Glomerular endothelial cell (primary cell): ENCODE results near the gene PRDM16. TPM values are rescaled to one million over a fixed set of nuclear protein-coding genes. Genes with fewer than 3 reads are reported as not detected.

Source experiments
- DNase-seq: peaks from one replicate; pipeline ENCODE4 v3.0.0-alpha.2; 2011; ENCODE audit warnings: low read depth, low spot score; ENCODE audit errors: extremely low read depth
- total RNA-seq: library from RNA; depleted of rRNA; stranded (reverse); fragments of >200 nt; gene quantifications from 2 replicates; pipeline ENCODE4 v1.2.3, GENCODE V29; 2015

Gene PRDM16
- total RNA-seq, 1 donor from 2014 or later, result 0.12 TPM

DNA sequence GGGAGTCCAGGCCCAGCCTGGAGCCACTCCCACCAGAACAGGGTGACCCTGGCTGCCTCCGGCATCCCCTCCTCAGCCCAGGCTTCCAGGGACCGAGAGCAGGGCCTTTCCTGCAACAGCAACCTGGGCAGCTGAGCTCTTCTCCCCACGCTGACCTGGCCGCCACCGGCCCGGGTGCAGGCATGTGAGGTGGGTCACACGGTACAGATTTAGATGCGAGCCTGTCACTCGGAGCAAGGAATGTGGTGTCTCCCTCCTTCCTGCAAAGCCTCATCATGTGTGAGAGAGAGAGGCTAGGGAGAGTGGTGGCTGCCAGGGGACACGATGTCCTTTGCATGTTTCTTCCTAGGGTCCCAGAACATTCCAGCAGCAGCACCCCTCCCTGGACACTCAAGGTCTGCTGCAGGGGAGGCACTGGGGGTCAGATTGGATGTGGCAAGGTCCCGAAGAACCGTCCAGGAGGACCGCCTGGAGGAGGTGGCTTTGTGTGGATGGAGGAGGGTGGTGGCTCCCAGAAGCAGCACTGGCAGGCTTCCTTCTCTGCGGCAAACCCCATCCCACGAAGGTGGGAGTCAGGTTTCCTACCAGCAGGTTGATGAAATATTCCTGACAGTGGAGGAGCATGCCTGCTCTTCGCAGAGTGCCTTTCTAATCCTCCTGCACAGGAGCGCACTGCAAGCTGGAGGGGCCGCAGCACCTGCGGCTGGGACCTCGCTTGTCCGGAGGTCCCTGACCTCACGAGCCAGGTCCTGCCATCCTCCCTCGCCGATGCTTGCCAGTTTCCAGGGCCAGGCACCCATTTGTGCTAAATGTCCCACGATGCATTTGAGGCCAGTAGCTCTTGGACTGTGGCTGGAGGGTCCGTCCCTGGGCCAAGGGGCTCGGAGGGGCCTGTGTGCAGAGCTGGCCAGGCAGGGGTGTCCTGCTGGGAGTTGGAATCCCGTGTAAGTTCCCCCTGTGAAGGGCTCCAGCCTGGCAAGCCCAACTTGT, 68.4 kb downstream of the PRDM16 start:
- no peak for DNase-seq

DNA sequence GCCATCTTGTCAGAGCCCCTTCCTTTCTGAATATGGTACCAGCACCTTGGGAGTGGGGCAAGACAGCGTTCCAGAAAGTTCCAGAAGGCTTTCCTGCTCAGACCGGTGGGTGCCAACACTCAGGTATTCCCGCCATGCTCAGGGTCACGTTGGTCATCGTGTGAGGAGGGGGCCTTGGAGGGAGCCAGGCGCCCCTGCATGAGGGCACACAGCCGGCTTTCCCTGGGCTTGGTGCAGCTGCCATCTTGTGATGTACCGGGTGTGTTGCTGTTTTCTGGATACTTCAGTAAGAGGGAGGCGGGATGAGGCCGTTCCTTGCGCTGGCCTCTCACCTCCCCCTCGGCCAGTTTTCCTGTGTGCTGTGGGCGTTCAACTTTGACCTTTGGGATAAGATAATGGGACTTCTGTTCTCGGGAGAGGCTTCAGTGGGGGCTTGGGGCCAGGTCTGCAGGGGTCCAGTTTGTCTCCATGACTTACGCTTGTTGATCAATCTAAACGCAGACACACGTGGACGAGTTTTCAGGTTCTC, 69.7 kb downstream of the PRDM16 start:
- no peak for DNase-seq

DNA sequence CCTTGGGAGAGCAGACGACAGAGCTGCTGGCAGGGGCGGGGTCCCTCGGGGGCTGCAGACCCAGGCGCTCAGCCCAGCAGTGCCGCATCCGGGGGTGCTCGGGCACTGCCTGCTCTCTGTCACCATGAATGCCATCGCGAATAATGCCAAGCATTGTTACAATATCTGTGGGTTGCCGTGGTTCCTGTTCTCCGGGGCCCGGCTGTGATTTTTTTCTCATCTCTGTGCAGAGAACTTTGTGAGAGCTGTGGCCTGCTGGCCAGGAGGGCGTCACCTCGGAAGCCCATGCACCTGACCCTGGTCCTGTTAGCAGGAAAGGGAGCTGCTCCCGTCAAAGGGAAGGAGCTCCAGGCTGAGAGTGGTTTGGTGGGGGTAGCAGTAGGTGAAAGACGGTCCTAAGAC, 70.4 kb downstream of the PRDM16 start:
- DNase-seq, result no peak

DNA sequence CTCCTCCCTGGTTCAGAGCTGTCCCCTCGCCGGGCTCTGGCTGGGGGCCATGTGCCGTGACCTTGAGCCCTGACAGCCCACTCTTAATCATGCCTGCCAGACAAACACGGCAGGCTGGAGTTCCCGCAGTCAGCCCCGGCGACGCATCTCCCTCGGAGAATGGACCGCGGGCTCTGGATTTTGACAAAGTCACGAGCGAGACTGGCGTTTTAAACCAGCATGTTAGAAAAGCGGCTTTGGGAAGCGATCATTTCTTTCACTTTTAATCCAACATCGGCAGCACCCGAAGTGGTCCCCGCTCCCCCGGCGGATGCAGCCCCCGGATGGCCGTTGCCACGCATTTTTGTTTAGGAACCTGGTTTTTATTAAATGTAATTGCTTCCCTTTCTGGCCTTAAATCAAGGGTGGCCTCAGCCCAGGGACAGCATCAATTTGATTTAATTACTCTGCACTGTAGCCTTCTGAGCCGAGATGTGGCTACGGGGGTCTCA, 70.9 kb downstream of the PRDM16 start:
- DNase-seq, result no peak

DNA sequence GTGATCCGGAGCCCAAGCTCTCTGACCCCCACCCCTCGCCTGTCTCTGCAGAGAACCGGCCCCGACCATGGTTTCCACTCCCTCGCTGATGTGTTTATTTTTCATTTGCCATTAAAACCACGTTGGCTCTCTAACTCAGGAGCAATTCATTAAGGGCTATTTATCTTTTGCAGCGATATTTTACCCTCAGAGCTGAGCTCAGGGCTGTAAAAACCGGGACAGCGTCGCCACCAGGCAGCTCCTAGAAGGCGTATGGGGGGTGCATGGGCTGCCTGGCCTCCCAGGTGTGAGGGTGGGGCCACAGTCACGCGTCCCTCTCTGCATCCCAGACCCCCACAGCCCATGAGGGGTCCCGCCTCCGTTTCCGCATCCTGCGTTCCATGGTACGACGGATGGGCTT, 71.4 kb downstream of the PRDM16 start:
- DNase-seq, result no peak

DNA sequence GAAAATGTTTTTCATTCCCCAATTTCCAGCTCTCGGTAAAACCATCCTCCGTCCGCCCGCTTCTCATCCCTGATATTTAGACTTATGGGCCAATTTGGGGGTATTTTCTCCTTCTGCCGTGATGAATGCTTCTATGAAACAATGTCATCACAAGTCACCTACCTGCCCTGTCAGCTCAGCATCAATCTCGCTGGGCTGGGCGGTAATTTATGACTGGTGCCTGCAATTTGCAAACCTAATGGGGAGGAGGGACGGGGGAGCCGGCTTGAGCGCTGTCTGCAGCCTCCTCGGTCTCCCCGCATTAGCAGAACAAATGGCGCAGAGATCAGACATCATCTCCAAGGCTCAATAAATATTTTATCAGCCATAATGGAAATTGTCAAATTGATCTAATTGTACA, 72.1 kb downstream of the PRDM16 start:
- DNase-seq, result no peak

DNA sequence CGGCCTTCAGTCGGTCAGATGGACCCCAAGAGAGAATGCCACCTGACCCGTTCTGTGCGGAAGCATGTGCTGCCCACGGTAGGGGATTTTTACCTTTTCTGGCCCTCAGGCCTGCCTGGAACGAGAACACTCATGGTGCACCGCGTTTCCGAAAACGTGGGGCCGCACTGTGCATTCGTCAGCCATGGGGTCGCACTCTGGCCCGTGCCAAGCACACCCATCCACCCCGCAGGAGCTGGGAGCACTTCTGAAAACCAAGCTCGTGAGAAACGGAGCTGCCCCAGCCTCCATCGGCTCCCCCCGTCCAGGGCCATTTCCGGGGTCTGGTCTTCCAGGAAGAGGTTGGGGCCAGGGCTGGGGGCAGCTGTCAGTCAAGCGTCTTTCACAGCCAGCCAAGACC, 72.8 kb downstream of the PRDM16 start:
- no peak for DNase-seq

DNA sequence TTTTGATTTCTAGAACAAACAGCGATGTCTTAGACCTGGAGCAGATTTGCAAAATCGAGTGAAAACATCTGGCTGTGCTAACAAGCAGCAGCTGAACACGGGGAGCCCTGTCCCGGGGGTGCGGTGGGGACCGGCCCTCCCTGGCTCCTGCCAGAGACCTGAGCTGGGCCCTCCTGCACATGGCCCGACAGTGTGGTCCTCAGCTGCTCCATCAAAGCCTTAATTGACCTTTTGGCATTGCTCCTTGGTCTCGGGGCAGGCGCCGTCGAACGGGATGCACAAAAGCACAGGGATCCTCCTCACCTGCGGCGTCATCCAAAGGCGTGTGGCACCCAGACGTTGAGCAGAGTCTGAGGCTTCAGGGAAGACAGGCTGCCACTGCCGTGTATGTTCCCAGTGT, 73.2 kb downstream of the PRDM16 start:
- no peak for DNase-seq

DNA sequence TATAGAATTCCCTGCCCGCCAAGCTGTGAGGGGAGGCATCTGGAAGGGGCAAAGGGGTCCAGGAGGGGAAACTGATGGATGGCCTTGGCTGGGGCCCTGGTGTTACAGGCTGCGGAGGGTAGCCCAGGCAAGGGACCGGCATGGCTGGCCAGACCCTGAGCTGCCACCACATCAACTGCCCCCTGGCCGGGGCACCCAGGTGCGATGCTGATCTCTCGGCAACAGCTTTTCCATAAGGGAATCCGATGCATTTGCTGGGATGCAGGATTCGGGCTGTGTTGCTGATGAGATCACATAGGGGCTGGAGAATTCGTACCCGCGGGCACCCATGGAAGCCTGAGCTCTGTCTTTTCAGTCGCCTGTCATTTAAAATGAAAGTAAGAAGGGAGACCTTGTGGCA, 73.7 kb downstream of the PRDM16 start:
- no peak for DNase-seq

DNA sequence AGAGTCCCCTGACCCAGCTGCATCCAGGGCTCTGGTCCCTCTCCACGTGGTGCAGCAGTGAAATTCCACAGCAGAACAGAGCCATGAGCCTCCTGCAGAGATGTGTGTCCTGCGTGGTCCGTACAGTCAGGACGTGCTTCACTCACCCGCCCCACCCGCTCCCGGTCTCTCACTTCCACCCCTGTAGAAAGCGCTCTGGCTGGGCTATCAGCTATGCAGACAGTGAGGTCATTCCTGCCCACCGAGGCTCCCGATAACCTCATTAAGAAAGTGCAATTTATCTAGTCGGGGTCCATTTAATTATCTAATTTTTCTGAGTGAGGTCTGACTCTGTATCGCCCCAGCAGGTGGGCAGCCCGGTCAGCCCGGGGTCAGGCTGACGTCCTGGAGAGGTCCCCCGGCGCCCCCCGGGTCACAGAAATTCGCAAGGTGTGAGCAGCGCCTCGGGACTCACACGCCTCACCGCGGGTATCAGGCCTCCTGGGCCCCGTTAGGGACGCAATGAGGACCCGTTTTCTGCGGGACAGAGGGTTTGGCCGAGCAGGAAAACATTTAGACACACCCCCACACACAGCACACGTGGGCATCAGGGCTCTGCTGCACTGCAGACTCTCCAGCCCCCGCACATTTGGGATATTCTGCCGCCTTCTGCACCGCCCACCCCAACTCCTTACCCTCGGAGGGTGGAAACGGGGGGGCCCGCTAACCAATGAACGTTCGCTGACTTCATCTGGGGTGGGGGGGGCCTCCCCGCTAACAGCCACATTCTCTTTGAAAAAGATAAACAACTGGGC, 76.7 kb downstream of the PRDM16 start:
- DNase-seq, result no peak

DNA sequence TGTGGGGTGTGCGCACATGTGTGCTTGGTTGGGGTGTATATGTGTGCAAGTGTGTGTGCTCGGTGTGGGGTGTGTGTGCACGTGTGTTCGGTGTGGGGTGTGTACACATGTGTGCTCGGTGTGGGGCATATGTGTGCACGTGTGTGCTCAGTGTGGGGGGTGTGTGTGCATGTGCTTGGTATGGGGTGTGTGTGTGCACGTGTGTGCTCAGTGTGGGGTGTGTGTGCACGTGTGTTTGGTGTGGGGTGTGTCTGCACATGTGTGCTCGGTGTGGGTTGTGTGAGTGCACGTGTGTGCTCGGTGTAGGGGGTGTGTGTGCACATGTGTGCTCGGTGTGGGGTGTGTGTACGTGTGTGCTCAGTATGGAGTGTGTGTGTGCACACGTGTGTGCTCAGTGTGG, 77.5 kb downstream of the PRDM16 start:
- DNase-seq, result no peak

DNA sequence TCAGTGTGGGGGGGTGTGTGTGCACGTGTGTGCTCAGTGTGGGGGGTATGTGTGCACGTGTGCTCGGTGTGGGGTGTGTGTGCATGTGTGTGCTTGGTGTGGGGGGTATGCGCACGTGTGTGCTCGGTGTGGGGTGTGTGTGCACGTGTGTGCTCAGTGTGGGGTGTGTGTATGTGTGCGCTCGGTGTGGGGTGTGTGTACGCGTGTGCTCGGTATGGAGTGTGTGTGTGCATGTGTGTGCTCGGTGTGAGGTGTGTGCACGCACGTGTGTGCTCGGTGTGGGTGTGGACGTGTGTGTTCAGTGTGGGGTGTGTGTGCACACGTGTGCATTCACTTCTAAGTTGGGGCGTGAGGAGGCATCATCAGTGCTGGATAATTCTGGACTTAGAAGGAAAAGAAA, 77.9 kb downstream of the PRDM16 start:
- no peak for DNase-seq

DNA sequence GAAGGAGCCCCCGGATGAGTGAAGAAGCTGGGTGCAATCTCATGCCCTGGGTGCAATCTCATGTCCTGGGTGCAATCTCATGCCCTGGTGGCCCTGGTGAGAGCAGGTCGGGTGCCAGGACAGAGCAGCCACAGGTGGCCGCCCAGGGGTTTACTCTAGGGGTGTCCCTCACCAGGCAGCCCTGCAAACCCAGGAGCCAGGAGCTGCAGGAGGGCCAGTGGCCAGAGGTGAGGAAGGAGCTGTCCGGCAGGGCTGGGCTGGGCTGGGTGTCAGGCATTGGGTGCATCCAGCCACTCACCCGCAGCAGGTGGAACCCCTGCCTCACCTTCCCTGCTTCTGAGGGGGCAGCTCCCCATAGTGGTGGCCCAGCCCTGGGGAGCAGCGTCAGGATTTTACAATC, 79.2 kb downstream of the PRDM16 start:
- no peak for DNase-seq

DNA sequence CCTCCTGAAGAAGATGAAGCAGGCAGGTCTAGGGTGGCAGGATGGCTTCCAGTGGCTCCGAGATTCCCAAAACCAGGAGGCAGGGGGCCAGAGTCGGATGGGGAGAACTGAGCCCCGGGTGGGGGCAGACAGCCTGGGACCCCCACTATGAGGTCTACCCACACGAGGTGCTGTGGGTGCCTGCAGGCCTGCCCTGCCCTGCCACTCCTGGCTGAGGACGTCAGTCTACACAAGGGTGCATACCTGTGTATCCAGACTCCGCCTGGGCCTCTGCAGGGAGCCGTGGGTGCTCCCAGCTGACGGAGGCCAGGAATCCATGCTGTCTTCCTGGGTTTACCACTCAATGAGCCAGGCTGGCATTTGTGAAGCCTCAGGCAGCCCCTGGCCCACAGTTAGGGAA, 80.3 kb downstream of the PRDM16 start:
- DNase-seq, result no peak

DNA sequence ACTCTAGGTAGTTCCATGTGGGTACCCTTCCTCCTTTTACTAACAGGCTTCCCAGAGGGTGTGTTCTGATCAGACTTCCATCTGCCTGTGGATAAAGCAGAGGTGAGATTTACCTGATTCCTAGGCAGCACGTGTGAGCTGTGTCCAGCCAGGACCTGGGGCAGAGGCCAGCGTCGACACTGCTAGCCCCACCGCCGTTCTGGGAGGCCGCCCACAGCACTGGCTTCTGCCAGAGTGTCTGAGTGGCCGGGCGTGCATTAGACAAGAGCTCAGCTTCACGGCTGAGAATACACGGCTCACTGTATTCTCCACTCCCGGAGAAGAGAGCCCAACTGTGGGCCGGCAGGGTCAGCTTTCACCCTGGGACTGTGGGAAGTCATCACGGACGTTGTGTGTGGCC, 82.5 kb downstream of the PRDM16 start:
- no peak for DNase-seq

DNA sequence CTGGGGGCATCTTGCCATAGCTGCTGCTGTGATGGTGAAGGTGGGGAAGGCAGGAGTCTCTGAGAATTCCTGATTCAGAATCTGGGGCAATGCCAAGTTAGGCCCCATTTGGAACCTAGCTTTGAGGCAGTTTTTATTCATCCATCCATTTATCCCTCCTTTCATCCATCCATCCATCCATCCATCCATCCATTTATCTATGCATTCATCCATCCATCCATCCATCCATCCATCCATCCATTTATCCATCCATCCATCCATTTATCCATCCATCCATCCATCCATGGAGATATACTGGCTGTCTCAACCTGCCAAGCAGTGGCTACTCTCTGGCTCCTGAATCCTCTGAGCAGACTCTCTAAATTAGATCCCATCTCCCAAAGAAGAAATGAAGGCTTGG, 83.1 kb downstream of the PRDM16 start:
- DNase-seq, result no peak

DNA sequence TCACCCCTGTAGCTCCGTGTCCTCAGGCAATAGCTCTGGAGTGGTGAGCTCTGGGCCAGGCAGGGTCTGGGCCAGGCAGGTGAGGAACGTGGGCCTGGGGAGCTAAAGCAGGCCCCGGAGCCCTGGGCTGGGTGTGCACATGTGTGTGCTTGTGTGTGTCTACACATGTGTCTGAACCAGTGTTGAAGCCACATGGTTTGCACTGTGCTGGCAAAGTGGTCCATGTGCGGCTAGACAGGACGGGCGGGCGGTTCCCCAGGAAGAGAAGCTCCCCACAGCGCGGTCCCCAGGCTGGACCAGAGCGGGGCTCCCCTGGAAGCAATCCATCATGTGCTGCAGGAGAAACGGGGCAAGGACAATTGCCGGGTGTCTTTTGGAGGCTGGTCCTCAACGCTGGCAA, 84.2 kb downstream of the PRDM16 start:
- no peak for DNase-seq

DNA sequence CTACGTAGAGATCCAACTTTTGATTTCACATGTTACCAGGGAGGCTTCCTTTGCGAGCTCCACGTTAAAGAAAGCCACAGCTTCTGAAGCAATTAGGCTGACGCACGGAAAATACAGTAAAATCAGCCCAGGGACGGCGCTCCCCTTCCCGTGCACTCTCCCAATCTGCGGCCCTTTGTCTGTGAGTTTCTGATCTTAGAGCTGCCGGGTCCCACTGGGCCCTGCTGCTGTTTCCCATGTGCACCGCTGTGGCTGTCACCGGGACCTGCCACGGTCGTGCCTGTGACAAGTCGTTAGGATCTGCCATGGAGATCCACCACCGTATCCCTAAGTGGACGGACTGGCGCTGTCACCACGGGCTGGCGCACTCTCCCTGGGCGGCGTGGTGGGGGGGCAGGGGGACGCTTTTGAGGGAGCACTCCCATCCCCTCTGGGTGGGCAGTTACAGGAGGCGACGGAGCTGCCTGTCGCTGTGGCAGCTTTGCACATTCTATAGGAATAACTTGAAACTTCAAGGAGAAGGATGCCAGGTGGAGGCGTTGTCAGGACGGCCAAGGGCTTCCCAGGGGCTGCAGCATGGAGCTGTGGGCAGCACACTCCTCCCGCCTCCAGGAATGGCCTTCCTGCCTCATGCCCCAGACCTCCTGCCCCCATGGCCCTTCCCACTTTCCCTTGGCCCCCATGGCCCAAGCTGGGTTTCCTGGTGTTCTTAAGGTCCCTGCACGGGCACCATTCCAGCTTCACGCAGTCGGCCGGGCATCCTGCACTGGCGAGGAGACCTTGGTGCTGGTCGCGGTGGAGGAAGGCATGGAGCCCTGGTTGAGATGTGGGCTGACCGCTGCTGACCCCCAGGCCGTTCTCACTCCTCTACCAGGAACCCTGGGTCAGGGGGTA, 85.1 kb downstream of the PRDM16 start:
- no peak for DNase-seq

DNA sequence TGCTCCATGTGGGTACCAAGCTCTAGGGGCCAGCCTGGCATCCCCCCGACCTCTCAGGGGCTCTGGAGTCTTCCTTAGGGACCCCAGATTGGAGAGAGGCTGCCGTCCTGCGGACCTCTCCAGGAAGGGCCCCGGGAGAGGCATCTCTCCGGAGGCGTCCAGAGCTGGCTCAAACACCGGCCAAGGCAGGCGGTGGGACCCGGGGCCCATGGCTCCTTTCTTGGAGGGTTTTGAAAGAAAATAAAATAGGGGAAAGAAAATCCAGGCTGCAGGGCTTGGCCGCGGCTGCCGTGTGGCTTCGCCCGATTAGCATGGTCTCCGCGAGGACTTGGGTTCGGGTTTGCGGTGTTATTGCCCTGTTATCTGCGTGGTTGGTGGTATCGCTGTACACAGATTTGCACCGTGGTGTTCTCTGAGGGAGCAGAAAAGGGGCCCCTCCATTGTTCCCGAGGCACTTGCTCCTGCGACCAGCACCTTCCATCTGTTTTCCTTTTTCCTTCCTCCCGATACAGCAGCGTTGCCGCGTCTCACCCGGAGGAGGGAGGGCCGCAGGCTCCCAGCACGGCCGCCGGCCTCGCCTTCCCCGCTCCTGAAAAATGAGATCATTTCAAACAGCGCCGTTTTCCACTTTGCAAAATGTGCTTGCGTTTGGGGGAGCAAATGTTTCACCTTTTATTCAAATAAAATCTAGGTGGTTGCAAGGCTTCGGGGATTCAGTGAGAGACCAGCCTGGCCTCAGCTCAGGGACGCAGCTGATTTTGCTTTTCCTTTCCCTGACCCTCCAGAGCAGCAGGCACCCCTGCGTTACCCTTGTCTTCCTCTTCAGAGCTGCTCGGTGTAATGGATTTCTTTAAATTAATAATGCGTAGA, 86.3 kb downstream of the PRDM16 start:
- no peak for DNase-seq

DNA sequence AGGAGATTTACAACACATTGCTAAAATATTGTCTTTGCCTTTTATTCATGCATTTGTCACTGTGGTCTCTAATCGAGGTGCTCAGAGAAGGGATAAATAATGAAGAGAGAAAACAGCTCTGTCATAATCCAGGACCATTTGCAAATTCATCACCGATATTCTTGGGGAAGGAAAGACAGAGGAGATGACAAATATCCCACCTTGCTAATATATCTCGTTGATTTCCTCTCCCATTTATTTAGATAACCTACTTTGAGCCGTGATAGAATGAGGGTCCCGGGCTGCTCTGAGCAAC, 86.9 kb downstream of the PRDM16 start:
- no peak for DNase-seq
